ENCODE measurements around the gene S100B.

GRCh38 chr21:46637952-46638746, 33.3 kb upstream of the S100B start:
- TF ChIP-seq CTCF (IDR thresholded peaks at IDR 0.05; ENCODE audit: extremely low read depth in 1 of 2, insufficient read depth in 1 of 2, low read depth in 1 of 2, low read length in 2 of 2) = no peak
- no peak for TF ChIP-seq POLR2AphosphoS5 (IDR thresholded peaks at IDR 0.05; ENCODE audit: insufficient read depth, low read depth, low read length)
- TF ChIP-seq POLR2A (IDR thresholded peaks at IDR 0.05; ENCODE audit: low read depth, low read length) = no peak
- TF ChIP-seq, protein P1, sequence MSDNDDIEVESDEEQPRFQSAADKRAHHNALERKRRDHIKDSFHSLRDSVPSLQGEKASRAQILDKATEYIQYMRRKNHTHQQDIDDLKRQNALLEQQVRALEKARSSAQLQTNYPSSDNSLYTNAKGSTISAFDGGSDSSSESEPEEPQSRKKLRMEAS (IDR thresholded peaks at IDR 0.05; ENCODE audit: insufficient read depth, insufficient read length) = no peak
- TF ChIP-seq EZH2 (IDR thresholded peaks at IDR 0.05; ENCODE audit: borderline replicate concordance, low read depth, low read length, severe bottlenecking) = no peak
- TF ChIP-seq JUN (IDR thresholded peaks at IDR 0.05; ENCODE audit: borderline replicate concordance, insufficient read depth, insufficient read length, low read depth) = no peak

All from endothelial cell of umbilical vein (primary cell).